GM18907 (cell line): ENCODE measurements around the gene HIGD1C.
"Not testable (repeated sequence)": the region's sequence is repeated elsewhere in the genome, so short reads cannot be mapped to it uniquely, and the experiment has no call there.

Experiments used
- ATAC-seq: cut with Tn5 transposase; IDR thresholded peaks from one replicate; pipeline ENCODE4 v1.9.1; 2021; ENCODE audit warnings: mild to moderate bottlenecking, moderate library complexity; ENCODE audit not compliant: unreplicated experiment

HIGD1C gene

DNA sequence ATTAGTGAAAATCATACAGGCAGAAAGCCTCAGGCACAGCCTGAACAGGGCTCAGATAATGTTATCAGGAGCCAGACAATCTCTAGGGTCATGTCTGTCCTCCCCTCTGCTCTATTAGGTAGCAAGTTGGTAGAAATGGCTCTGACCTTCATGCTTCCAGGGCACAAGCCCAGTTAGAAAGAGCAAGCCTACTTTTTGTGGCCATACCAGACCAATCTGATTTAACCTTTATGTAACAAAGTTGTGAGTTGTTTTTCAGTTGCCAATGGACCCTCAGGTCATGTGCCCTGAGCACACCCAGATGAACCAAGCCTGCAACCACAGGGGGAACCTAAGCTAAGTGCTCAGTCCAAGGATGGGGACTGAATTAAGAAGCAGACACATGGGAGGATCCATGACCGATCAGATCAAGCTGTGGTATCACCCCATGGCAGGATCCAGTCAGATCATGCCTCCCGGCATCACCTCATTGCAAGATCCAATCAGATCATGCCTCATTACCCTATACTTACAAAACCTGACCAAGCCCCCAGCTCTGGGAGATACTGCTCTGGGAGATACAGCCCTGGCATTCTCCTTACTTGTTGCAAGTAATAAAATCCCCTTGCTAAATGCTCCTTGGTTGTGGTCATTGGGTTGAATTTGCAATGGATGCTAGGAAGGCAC is 18.8 kb upstream of the HIGD1C start:
- ATAC-seq, result no peak

DNA sequence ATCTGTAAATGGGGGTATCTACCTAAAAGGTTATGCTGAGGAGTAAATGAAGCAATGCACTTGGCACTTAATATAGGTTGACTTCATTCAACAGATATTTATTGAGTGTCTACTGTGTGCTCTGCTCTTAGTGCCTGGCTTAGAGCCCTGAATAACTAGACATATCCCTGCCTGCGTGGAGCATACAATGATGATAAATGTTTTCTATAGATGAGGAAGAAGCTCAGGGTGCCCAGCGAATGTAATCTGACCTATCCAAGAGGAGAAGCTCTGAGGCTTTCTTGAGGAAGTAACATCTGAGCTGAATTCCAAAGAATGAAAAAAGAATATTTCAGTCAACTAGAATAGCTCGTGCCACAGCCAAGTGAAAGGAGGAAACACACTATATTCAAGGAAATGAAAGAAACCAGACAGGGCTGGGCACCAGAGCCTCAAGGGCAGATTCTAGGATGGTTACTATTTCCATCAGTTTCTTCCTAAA is 17.9 kb upstream of the HIGD1C start:
- ATAC-seq, result no peak

DNA sequence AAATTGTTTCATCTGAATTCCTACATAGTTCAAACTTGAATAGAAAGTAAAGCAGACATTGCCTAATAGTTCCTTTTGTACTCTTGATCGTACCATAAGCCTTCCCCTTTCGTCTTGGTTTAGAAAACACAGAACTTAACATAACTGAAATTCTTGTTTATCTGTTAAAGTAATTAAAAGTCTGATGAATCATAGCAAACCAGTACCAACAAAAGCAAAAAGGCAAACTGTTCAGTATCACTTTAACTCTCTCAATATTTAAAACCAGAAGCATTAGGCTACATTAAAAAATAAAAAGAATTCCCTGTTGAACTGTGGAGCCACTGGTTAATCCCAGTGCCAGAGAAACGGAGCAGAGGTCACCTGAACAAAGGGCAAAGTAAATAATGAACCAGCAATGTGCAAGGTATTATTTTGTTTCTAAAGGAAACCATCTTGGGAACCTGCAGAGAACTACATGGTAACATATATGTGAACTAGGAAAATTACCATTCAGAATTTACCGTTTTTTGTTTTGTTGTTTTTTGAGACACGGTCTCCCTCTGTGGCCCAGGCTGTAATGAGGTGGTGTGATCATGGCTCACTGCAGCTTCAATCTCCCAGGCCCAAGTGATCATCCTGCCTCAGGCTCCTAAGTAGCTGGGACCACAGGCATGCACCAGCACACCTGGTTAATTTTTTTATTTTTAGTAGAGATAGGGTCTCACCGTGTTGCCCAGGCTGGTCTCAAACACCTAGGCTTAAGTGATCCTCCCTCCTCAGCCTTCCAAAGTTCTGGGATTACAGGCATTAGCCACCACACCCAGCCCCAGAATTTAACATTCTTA is 17.1 kb upstream of the HIGD1C start:
- ATAC-seq, result no peak

DNA sequence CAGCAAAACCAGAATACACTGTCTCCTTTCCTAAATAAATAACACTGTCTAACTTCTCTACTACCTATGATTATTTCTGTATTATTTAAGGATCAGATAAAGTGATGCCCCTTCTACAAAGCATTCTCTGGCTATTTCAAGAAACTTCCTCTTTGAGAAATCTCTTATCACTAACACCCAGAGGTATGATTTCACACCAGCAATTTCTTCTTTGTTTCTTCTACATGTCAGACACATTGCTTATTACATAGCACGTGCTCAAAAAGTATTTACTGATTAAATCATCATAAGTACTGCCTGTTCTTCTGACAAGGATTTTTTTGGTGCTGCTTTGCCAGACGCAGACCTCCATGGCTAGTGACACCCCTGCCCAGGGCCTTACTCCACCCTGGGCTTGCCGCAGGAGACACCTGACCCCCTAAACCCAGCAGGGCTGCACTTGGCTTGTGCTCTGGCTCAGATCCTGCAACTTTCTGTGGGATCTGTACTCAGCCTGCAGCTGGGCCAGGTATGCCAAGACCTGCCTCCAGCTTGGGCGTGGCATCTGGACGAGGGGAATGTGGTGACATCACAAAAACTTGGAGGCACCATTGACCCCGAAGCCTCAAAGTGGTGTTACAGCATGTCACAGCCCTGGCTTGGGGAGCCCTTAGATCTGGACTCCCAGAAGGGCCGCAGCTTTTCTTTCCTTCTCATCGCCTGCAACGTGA is 15.4 kb upstream of the HIGD1C start:
- ATAC-seq, result no peak

DNA sequence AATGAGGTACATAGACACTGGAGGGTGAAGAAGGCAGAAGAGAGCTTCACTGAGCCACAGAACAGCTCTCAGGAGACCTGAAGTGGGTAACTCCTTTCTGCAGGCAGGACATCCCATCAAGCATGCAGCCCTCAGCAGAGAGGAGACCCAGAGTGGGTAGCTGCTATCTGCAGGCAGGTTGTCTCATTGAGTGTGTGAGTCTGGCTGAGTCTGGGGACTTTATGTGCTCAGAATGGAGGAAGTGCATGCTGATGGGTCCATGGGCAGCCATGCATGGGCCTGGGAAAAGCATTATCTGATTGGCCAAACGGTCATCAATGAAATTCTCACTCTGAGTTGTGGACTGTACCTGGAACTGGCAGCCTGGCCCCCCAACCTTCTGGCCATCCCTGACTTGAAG is 14.7 kb upstream of the HIGD1C start:
- no peak for ATAC-seq

DNA sequence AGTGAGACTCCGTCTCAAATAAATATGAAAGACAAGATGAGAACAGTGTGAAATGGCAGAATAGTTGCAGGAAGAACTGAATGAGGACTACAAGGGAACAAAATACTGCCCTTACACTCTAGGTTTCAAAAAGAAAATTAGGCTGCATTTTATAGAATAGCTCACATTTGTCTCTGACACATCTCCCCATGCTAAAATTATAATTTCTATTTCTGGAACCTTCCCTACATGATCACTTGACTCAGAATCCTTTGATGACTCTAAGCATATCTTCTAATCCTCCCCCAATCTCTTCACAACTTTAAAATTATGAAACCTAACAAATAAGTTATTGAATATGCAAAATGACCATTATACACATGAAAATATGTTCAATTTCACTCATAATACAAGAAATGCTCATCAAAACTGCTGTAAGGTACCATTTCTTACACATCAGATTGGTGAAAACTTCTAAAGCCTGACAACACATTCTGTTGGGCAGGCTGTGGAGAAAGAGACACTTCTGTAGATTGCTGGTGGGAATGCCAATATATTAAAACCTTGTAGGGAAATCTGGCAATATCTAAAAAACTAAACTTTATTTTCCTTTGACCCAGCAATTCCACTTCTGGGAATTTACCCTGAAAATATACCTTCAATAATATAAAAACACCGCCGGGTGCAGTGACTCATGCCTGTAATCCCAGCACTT is 4.3 kb upstream of the HIGD1C start:
- ATAC-seq, result no peak

DNA sequence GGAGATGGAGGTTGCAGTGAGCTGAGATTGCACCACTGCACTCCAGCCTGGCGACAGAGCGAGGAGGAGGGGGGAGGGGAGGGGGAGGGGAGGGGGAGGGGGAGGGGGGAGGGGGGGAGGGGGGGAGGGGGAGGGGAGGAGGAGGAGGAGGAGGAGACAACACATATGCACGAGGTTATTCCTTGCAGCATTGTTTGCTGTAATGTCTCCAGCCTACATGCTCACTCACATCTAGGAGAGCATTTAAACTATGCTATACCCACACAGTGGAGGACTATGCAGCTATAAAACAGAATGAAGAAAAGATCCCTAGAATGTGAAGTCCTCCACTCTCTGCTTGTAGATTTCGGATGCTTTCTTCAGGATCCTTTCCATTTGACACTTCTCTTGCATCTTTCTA is 3.5 kb upstream of the HIGD1C start:
- no peak for ATAC-seq

DNA sequence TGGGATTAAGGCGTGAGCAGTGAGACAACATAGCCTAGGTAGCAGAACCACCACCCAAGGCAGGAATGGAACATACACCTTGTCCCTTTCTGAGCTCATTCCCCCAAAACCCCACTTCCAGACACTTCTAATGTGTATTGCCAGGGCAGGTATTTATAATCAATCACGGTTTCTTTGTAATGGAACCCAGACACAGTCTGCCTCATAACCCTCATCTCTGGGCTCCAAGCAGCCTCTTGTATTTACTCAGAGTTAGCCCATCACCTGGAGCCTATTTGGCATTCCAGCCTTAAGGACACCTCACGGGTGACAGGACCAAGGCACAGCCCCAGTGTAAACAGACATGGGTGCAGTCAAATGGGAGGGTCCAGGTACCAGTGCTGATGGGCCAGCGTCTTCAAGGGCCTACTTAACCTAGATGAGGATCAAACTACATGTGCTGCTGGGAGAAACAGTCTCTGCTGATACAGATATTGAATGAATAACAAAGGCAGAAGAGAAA is 2.5 kb upstream of the HIGD1C start:
- ATAC-seq, result no peak

DNA sequence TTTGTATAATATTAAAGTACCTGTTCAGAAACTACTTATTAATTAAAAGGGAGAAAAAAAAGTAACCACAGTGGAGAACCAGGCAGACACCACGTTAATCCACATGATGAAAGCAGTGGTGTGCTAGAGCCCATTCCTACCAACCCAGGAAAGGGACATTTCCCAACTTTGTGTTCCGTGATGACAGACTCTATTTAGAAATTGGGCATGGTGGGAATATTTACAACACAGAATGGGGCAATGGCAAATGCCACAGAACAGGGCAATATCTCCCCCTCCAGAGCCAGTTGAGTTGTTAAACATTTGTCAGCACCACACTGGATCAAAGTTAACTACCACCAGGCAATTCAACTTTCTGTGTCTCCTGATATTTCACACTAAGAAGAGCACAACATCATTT is 1.2 kb upstream of the HIGD1C start:
- ATAC-seq, result no peak

DNA sequence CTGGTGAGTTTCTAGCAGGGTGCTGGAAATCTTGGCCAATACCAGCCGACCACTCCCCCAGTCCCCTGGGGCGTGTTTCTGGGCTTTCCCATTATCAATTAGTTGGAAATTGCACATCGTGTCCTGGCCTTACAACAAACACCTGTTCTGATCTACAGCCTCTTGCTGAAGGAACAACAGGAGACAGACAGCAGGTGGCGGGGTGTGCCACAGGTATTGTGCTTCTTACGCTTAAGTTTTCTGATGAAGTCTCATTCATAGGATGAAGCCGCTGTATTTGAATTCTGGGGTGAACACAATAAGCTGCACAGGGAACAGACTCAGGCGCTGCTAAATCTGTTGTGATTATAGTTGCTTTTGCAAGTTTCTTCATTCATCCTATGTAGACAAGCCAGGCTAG is 703 bp downstream of the HIGD1C start:
- ATAC-seq, result no peak

DNA sequence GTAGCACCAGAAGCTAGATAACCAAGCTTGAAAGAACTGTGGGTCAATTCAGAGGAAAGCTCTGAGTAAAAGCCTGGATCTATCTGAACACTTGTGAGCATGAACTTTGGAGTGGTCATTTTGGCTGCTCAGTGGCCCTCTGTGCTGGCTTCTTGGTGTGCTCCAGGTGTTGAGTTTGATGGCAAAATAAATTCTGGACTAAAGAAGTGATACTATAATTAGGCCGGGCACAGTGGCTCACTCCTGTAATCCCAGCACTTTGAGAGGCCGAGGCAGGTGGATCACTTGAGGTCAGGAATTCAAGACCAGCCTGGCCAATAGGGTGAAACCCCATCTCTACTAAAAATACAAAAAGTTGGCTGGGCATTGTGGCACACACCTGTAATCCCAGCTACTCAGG is 2.4 kb downstream of the HIGD1C start:
- not testable (repeated sequence) for ATAC-seq

DNA sequence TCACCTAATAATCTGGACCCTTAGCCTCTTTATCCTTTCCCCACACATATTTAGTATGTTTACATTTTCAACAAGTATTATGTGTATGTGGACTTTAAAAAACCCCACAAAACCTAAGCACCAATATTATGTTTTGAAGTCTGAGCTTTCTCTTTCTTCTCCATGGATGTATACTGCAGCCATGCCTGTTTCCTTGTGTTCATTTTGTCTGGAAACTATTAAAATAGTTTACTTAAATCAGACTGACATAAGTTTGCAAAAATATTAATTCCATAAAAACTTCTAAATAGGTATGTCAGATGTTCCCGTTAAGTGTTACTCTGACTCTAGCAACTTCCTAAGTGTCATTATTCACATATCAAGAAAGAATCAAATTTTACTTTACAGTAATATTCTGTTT is 2.9 kb downstream of the HIGD1C start:
- no peak for ATAC-seq

DNA sequence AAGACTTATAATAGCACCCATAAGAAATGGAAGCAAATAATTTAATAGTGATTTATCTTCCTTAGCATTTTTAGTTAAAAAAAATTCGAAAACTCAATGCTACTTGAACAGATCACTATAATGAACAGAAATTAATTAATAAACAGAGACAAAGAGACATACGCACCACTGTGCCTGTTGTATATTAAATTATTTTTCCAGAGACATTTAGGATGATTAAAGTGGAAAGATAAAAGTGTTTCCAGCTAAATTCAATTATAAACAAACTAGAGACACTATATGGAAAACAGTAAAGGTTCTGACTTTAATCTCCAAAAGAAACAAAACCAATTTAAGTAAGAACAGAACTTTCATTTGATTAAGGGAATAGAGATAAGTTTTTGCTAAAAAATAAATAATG is 3.4 kb downstream of the HIGD1C start:
- ATAC-seq, result no peak

DNA sequence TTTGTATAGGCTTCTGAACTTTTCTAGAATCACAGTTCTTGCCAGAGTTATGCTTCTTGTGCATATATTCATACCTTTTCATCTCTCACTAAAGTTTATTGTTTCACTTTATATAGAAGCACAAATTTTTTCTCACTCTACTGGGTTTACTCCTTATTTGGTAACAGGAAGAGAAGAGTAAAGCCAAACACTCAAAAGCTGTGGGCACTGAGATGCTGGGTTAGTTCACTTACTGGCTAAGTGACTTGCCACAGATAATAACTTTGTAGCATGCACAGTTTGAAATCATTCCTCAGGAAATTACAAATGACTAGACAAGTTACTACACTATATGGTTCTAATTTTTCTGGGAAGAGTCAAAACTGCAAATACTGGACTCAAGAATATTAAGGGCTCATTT is 7.8 kb downstream of the HIGD1C start:
- ATAC-seq, result no peak

DNA sequence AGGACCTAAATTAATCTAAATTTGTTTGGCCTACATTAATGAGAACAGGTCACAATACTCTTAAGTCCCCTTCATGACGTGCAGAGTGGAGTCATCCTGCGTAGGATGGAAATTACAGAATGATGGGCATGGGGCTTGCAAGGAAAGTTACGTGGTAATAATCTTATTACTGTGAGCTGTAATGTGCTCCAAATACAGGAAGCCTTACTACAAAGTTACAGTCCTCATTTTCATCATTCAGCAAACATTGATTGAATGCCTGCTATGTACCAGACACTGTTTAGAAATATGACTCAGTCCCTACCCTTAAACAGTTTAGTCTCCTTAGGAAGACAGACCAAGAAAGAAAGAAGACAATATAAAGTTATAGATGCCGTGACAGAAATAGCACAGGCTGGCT is 9.4 kb downstream of the HIGD1C start:
- ATAC-seq, result no peak

DNA sequence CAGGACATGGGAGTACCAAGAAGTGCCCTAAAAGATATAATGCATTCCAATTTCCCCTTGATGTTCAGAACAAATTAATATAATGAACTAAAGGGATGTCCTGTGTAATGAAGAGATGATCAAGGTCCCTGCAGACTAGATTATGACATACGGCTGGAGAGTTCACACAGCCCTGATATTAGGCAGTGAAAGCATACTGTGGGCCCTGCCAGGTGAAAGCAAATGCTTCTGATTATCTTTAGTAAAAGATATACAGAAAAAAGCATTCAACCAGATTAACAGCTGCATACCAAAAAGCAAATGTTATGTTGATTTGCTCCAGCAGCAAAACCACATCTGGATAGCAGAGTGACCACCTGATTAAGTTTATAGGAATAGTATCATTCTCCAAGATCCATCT is 12.1 kb downstream of the HIGD1C start:
- ATAC-seq, result no peak

DNA sequence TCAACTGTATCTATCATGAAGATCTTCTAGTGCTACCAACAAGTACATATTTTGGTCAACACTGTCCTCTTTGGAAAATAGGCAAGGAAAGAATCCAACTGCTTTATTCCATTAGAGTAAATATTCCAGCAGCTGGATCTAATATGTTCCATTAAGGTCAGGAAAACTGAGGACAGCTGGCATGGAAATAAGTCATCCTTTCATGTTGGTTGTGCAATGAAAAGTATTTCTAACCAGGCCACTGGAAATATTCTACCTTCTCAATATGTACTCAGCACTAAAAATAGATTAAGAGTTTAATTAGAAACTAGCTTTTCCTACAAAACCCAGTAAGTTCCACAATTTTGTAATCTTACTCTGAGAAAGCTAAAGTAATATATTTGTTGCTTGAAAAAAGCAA is 19.6 kb downstream of the HIGD1C start:
- no peak for ATAC-seq

DNA sequence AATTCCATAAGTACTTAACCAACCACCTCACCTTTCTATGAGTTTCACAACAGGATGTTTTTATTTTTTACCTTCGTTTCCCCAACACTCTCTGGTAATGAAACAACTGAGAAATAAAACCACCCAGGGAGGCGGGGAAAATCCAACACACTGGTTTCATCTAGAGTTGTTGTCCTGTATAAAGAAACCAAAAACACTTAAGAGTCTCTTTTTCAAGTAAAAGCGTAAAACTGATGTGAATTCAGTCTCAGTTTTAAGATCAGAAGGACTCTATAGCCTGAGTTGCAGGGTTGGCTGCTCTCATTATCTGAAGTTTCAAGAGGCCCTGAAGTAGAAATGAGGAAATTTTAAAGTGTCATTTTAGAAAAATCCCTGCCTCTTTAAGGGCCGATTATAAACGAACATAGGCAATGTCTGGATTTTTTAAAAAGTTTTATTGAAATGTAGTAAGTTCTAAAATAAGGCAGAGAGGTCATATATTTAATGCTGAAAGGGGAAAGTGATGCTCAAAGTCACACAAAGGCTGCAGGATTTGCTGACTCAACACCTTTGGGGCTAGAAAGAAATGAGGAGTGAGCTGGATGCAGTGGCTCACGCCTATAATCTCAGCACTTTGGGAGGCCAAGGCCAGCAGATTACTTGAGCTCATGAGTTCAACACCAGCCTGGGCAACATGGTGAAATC is 27.2 kb downstream of the HIGD1C start:
- ATAC-seq, result no peak

DNA sequence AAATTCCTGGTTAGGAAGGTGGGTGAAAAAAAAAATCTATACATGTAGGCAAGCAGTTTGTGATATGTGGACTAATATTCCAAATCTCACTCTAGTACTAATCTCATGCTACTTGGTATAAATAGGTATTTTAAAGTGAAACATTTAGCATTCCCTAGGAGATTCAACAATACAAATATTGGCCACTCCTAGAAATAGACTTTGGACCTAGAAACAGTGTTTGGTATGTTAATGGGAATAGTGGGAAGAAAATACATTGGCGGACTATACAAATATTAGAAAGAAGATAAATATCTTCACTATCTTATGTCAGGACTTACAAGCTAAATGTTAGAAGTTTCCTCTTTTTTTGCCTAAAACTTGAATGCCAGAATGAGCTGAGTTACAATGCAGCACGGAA is 28.2 kb downstream of the HIGD1C start:
- ATAC-seq, result no peak
